ENCODE data around the gene CEP85L. TPM values are rescaled to one million over a fixed set of nuclear protein-coding genes. Genes with fewer than 3 reads are reported as not detected.

The CEP85L gene
- total and polyA plus RNA-seq, 2 of the 4 experiments (the other 2 are of a cell fraction): 2.3 to 25.6 TPM

- no peak overlapping the region for H2BK20ac ChIP-seq (ENCODE audit: low read depth, low read length)
- no peaks in the 10 kb centered on the region; the same call in 1 of the 2 replicates for H3K9me1 ChIP-seq (ENCODE audit: insufficient read depth, low read length)
- no peak overlapping the region for H3K4me2 ChIP-seq (ENCODE audit: low read depth, low read length)
- TF ChIP-seq USF2 (IDR thresholded peaks at IDR 0.05; ENCODE audit: low read depth, low read length) (no peak), RFX5 (IDR thresholded peaks at IDR 0.05; ENCODE audit: low read depth, low read length) (no peak), CEBPB (IDR thresholded peaks at IDR 0.05; ENCODE audit: low read depth, low read length) (no peak), POLR2A (IDR thresholded peaks at IDR 0.05; ENCODE audit: low read depth, low read length) (no peak), SMC3 (IDR thresholded peaks at IDR 0.05; ENCODE audit: low read depth, low read length) (no peak), MXI1 (IDR thresholded peaks at IDR 0.05; ENCODE audit: borderline replicate concordance, low read depth, low read length) (no peak), ELK1 (IDR thresholded peaks at IDR 0.05; ENCODE audit: borderline replicate concordance, low read depth, low read length) (no peak), CHD1 (IDR thresholded peaks at IDR 0.05; ENCODE audit: low read depth, low read length) (no peak), FOS (IDR thresholded peaks at IDR 0.05; ENCODE audit: low read depth, low read length) (no peak), BHLHE40 (IDR thresholded peaks at IDR 0.05; ENCODE audit: low read depth, low read length) (no peak), RAD21 (IDR thresholded peaks at IDR 0.05; ENCODE audit: low read length) (no peak), RCOR1 (IDR thresholded peaks at IDR 0.05; ENCODE audit: insufficient replicate concordance, low read length) (no peak), NFE2L2 (IDR thresholded peaks at IDR 0.05; ENCODE audit: low read depth, low read length) (no peak), MAFK (IDR thresholded peaks at IDR 0.05; ENCODE audit: low read depth, low read length) (no peak), CTCF (conservative IDR thresholded peaks at IDR 0.05; ENCODE audit: low read depth, low read length) (no peak), MAZ (IDR thresholded peaks at IDR 0.05; ENCODE audit: borderline replicate concordance, low read depth, low read length) (no peak)
- H3K27me3 ChIP-seq (ENCODE audit: control insufficient read depth, insufficient read depth, low read length): no peaks in the 10 kb centered on the region
- H3K79me1 ChIP-seq (ENCODE audit: low read depth in 1 of 2, low read length in 2 of 2): no peaks in the 10 kb centered on the region; a peak in 1 of 4 replicates
- no peak overlapping the region for H3K18ac ChIP-seq (ENCODE audit: low read depth, low read length)
- no peak overlapping the region for H2AFZ ChIP-seq (replicated peaks; ENCODE audit: low read length, poor library complexity)
- no peak overlapping the region for H3K4ac ChIP-seq (ENCODE audit: low read depth, low read length)
- no peaks in the 10 kb centered on the region; the same call in 1 of the 2 replicates for H3K4me1 ChIP-seq (ENCODE audit: control insufficient read depth, insufficient read depth, low read length)
- no peak overlapping the region for H3K27ac ChIP-seq (ENCODE audit: insufficient read depth, low read length)
- no peak overlapping the region for H3K56ac ChIP-seq (ENCODE audit: extremely low read depth, insufficient read depth, low read length)
- intact Hi-C loops (cut with micrococcal nuclease): no loop called here
- no peak overlapping the region for H4K5ac ChIP-seq (ENCODE audit: low read depth, low read length)
- WGBS, 2 experiments (ENCODE audit: extremely low coverage in 2 of 2, insufficient read length in 1 of 2): 90% methylated on average over 2 of the region's 9 CpGs; no CpG with 5 or more reads in 1 of the 2 experiments
- ChIA-PET POLR2A (ENCODE audit: unreplicated experiment) (no interaction called here), CTCF (no interaction called here)
- H3K9ac ChIP-seq (ENCODE audit: low read depth, low read length): no peak overlapping the region
- H2BK15ac ChIP-seq (ENCODE audit: low read depth, low read length): no peak overlapping the region
- BruUV-seq (replicated peaks): no TSS peak
- no peak overlapping the region for H2BK5ac ChIP-seq (ENCODE audit: low read depth, low read length, poor library complexity, severe bottlenecking)
- H3K14ac ChIP-seq (replicated peaks; ENCODE audit: low read depth, low read length): no peak overlapping the region
- H2AK5ac ChIP-seq (ENCODE audit: low read depth, low read length): no peak overlapping the region
- no peak overlapping the region for H2AK9ac ChIP-seq (replicated peaks; ENCODE audit: low read depth, low read length, poor library complexity)
- no peaks in the 10 kb centered on the region for H3K36me3 ChIP-seq (ENCODE audit: control insufficient read depth, insufficient read depth, low read length)
- in situ Hi-C loops (cut with MboI; ENCODE audit: low sequenced_read_pairs): no loop called here
- DNase-seq (no peak), ATAC-seq (ENCODE audit: low read depth) (no peak)
- no peaks in the 10 kb centered on the region for H3K9me3 ChIP-seq (ENCODE audit: control insufficient read depth, insufficient read depth, low read length)
- dilution Hi-C loops (cut with HindIII; ENCODE audit: low sequenced_read_pairs, unreplicated experiment): no loop called here
- no peak overlapping the region for H2BK120ac ChIP-seq (ENCODE audit: low read depth, low read length)
- H4K91ac ChIP-seq (ENCODE audit: insufficient read depth, low read depth, low read length): no peak overlapping the region
- H4K8ac ChIP-seq (ENCODE audit: low read depth in 2 of 2, low read length in 2 of 2): no peak overlapping the region
- H3K23ac ChIP-seq (ENCODE audit: low read depth, low read length): no peak overlapping the region
- no peaks in the 10 kb centered on the region for H4K20me1 ChIP-seq (ENCODE audit: insufficient read depth, low read length)
- H3K4me3 ChIP-seq (ENCODE audit: insufficient read depth, low read depth, low read length): no peak overlapping the region
Observed at GRCh38 chr6:118659513-118660217, 8.3 kb upstream of the CEP85L start.
